Endothelial cell (in vitro differentiated cells): Measurements from ENCODE around the gene UBTD2. TPM values are rescaled to one million over a fixed set of nuclear protein-coding genes. Genes with fewer than 3 reads are reported as not detected.
"Not testable (repeated sequence)": the region's sequence is repeated elsewhere in the genome, so short reads cannot be mapped to it uniquely, and the experiment has no call there.

Experiments used
- DNase-seq: peaks from one replicate; pipeline ENCODE4 v3.0.0; 2021; ENCODE audit warnings: low spot score
- H3K27ac Mint-ChIP-seq: one replicate; pipeline ENCODE4 v1.8.0; 2021; ENCODE audit warnings: mixed read lengths, inconsistent platforms; ENCODE audit not compliant: unreplicated experiment
- H3K27me3 Mint-ChIP-seq: one replicate; pipeline ENCODE4 v1.8.0; 2021; ENCODE audit warnings: mild to moderate bottlenecking, moderate library complexity, mixed read lengths, inconsistent platforms; ENCODE audit not compliant: unreplicated experiment
- H3K36me3 Mint-ChIP-seq: one replicate; pipeline ENCODE4 v1.8.0; 2021; ENCODE audit warnings: mild to moderate bottlenecking, low read depth, mixed read lengths, inconsistent platforms; ENCODE audit not compliant: unreplicated experiment
- H3K4me1 Mint-ChIP-seq: one replicate; pipeline ENCODE4 v1.8.0; 2021; ENCODE audit warnings: mild to moderate bottlenecking, mixed read lengths, inconsistent platforms; ENCODE audit not compliant: unreplicated experiment
- H3K4me3 Mint-ChIP-seq: one replicate; pipeline ENCODE4 v1.8.0; 2021; ENCODE audit warnings: mild to moderate bottlenecking, mixed read lengths, inconsistent platforms; ENCODE audit not compliant: unreplicated experiment
- H3K9me3 Mint-ChIP-seq: one replicate; pipeline ENCODE4 v1.8.0; 2021; ENCODE audit warnings: mixed read lengths, inconsistent platforms; ENCODE audit not compliant: unreplicated experiment
- CTCF ChIP-seq: fragments of 200-600 bp; sonication (generic); IDR thresholded peaks from one replicate; pipeline ENCODE4 v1.5.0; 2021; ENCODE audit warnings: antibody characterized with exemption; ENCODE audit not compliant: unreplicated experiment
- total RNA-seq: library from RNA; stranded (reverse); fragmentation: NEBNext Ultra II Directional; extraction: Animal tissue kit (Norgen Biotek cat#: 25700); gene quantifications from one replicate; pipeline ENCODE4 v1.2.1, GENCODE V29; 2021; ENCODE audit not compliant: unreplicated experiment

The UBTD2 gene
- total RNA-seq, 1 donor from 2014 or later: 38.8 TPM

GRCh38 chr5:172299916-172300439 is 16.4 kb upstream of the UBTD2 start:
- DNase-seq: no peak
- no peaks in the 10 kb centered on the region for H3K27me3 Mint-ChIP-seq
- H3K27ac Mint-ChIP-seq: no peak overlapping the region
- H3K36me3 Mint-ChIP-seq: no peaks in the 10 kb centered on the region
- no peaks in the 10 kb centered on the region for H3K4me1 Mint-ChIP-seq
- no peak overlapping the region for H3K4me3 Mint-ChIP-seq
- no peak for TF ChIP-seq CTCF
- no peaks in the 10 kb centered on the region for H3K9me3 Mint-ChIP-seq

- no peak overlapping the region for H3K27ac Mint-ChIP-seq
- no peak for TF ChIP-seq CTCF
- no peak overlapping the region for H3K4me3 Mint-ChIP-seq
These were observed 11.3 kb upstream of the UBTD2 start for GRCh38 chr5:172294831-172295230.

DNA sequence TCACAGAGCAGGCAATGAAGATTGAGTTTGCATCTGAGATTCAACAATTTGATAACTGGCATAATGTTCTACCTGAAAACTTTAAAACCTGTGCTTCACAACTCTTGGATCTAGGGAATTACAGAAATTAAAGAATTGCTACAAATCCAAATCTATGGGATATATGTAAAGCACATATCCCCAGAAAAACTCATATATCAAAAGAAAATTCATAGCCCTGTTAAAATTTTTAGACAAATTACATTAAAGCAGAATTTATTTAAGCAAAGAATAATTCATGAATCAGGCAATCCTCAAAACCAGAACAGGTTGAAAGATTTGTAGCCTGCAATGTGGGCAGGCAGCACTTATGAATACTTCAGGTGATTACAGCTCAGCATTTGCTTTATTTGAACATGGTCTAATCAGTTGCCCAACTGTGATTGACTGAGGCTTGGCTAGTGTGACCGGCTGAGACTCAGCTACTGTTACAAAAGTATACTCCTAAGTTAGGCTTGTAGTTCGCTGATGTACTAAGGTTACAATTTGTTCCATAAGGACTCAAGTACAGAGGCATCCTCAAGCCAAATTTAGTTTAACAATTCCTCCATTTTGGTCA is 10.3 kb upstream of the UBTD2 start:
- TF ChIP-seq CTCF: no peak
- DNase-seq: no peak
- H3K27me3 Mint-ChIP-seq: no peaks in the 10 kb centered on the region
- peaks cover 2% of the 10 kb centered on the region for H3K4me1 Mint-ChIP-seq
- no peaks in the 10 kb centered on the region for H3K36me3 Mint-ChIP-seq
- H3K9me3 Mint-ChIP-seq: no peaks in the 10 kb centered on the region
- H3K4me3 Mint-ChIP-seq: no peak overlapping the region
- H3K27ac Mint-ChIP-seq: no peak overlapping the region

More at GRCh38 chr5:172294831-172295230, 11.3 kb upstream of the UBTD2 start:
- Mint-ChIP-seq H3K36me3 (no peaks in the 10 kb centered on the region), H3K4me1 (peaks cover 2% of the 10 kb centered on the region), H3K27me3 (no peaks in the 10 kb centered on the region), H3K9me3 (no peaks in the 10 kb centered on the region)
- no peak for DNase-seq

- no peak overlapping the region for H3K27ac Mint-ChIP-seq
- no peaks in the 10 kb centered on the region for H3K27me3 Mint-ChIP-seq
- peak; percentile 57 for DNase-seq
- TF ChIP-seq CTCF: peak; percentile 47
- H3K4me3 Mint-ChIP-seq: no peak overlapping the region
- no peaks in the 10 kb centered on the region for H3K9me3 Mint-ChIP-seq
- H3K36me3 Mint-ChIP-seq: no peaks in the 10 kb centered on the region
- peaks cover 2% of the 10 kb centered on the region for H3K4me1 Mint-ChIP-seq
These were observed 9.6 kb upstream of the UBTD2 start for GRCh38 chr5:172293054-172293744.

DNA sequence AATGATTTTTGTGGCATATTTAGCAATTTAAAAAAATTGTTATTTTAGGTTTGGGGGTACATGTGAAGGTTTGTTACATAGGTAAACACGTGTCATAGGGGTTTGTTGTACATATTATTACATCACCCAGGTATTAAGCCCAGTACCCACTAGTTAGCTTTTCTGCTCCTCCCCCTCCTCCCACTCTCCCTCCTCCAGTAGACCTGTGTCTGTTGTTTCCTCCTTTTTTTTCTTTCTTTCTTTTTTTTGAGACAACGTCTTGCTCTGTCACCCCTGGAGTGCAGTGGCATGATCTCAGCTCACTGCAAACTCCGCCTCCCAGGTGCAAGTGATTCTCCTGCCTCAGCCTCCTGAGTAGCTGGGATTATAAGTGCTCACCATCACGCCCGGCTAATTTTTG is 8.3 kb upstream of the UBTD2 start:
- H3K36me3 Mint-ChIP-seq, H3K27ac Mint-ChIP-seq, H3K4me3 Mint-ChIP-seq, H3K4me1 Mint-ChIP-seq, DNase-seq, H3K9me3 Mint-ChIP-seq, H3K27me3 Mint-ChIP-seq: not testable (repeated sequence)
